Measurements from ENCODE around the gene HORMAD1.
"Not testable (repeated sequence)": the region's sequence is repeated elsewhere in the genome, so short reads cannot be mapped to it uniquely, and the experiment has no call there.

The HORMAD1 gene

DNA sequence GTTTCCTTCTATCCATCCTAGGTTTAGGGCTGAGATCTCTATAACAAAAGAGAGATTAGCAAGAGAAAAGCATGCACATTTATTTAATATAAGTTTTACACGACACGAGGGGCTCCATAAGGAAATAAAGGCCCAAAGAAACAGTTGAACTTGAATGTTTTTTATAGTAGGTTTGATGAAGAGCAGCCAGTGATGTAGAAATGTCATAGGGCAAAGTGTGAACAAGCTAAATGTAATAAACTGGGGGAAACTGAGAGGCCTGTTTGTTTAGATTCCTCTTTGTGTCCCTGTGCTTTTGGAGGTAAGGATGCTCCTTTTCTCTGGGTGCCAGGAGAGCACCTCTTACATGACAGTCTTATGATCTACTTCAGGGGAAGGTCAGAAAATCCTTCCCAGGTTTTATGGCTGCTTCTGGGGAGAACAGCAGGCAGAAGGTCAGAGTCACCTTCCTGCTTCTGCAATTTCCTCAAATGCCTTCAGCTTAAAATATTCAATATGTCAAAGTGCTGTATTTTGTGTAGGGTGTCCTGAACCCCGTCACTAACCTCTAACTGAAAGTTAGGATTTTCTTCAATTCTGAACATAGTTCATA is 9.5 kb upstream of the HORMAD1 start (continued):
- TF ChIP-seq, protein P1, sequence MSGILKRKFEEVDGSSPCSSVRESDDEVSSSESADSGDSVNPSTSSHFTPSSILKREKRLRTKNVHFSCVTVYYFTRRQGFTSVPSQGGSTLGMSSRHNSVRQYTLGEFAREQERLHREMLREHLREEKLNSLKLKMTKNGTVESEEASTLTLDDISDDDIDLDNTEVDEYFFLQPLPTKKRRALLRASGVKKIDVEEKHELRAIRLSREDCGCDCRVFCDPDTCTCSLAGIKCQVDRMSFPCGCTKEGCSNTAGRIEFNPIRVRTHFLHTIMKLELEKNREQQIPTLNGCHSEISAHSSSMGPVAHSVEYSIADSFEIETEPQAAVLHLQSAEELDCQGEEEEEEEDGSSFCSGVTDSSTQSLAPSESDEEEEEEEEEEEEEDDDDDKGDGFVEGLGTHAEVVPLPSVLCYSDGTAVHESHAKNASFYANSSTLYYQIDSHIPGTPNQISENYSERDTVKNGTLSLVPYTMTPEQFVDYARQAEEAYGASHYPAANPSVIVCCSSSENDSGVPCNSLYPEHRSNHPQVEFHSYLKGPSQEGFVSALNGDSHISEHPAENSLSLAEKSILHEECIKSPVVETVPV (CRISPR knock-in tag; IDR thresholded peaks at IDR 0.05) = no peak

DNA sequence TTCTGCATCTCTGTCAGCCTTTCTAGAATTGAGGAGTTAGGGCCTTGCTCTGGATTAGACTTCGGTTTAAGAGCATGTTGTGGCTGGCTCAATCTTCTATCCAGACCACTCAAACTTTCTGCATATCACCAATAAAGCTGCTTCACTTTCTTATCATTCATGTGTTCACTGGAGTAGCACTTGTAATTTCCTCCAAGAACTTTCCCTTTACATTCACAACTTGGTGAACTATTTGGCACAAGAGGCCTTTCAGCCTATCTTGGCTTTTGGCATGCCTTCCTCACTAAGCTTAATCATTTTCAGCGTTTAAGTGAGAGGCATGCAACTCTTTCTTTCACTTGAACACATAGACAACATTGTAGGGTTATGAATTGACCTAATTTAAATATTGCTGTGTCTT is 3.6 kb upstream of the HORMAD1 start:
- no peak for ATAC-seq
- TF ChIP-seq ISL1 (CRISPR knock-in tag; IDR thresholded peaks at IDR 0.05) (no peak), ZFP3 (CRISPR knock-in tag; IDR thresholded peaks at IDR 0.05) (no peak), ZNF565 (CRISPR knock-in tag; conservative IDR thresholded peaks at IDR 0.05; ENCODE audit: low read depth) (no peak)
- TF ChIP-seq, protein P2, sequence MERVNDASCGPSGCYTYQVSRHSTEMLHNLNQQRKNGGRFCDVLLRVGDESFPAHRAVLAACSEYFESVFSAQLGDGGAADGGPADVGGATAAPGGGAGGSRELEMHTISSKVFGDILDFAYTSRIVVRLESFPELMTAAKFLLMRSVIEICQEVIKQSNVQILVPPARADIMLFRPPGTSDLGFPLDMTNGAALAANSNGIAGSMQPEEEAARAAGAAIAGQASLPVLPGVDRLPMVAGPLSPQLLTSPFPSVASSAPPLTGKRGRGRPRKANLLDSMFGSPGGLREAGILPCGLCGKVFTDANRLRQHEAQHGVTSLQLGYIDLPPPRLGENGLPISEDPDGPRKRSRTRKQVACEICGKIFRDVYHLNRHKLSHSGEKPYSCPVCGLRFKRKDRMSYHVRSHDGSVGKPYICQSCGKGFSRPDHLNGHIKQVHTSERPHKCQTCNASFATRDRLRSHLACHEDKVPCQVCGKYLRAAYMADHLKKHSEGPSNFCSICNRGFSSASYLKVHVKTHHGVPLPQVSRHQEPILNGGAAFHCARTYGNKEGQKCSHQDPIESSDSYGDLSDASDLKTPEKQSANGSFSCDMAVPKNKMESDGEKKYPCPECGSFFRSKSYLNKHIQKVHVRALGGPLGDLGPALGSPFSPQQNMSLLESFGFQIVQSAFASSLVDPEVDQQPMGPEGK (CRISPR knock-in tag; IDR thresholded peaks at IDR 0.05; ENCODE audit: borderline replicate concordance) = no peak

DNA sequence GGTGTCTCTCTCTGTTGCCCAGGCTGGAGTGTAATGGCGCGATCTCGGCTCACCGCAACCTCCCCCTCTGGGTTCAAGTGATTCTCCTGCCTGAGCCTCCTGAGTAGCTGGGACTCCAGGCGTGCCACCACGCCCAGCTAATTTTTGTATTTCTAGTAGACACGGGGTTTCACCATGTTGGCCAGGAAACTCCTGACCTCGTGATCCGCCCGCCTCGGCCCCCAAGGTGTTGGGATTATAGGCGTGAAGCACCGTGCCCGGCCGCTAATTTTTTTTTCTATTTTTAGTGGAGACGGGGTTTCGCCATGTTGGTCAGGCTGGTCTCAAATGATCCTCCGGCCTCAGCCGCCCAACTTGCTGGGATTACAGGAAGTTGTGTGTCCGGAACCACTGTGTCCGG is 597 bp downstream of the HORMAD1 start:
- TF ChIP-seq ESRRG (CRISPR knock-in tag; IDR thresholded peaks at IDR 0.05) = no peak
- TF ChIP-seq BACH2 (CRISPR knock-in tag; IDR thresholded peaks at IDR 0.05; ENCODE audit: borderline replicate concordance) = no peak
- no peak for TF ChIP-seq ZNF8 (CRISPR knock-in tag; IDR thresholded peaks at IDR 0.05)
- no peak for TF ChIP-seq ZNF70 (CRISPR knock-in tag; IDR thresholded peaks at IDR 0.05)
- TF ChIP-seq OSR1 (CRISPR knock-in tag; IDR thresholded peaks at IDR 0.05) = no peak
- no peak for TF ChIP-seq ZC3H10 (CRISPR knock-in tag; IDR thresholded peaks at IDR 0.05)
- TF ChIP-seq, protein P2 (CRISPR knock-in tag; IDR thresholded peaks at IDR 0.05; ENCODE audit: borderline replicate concordance) = no peak
- no peak for TF ChIP-seq RARB (CRISPR knock-in tag; IDR thresholded peaks at IDR 0.05)

DNA sequence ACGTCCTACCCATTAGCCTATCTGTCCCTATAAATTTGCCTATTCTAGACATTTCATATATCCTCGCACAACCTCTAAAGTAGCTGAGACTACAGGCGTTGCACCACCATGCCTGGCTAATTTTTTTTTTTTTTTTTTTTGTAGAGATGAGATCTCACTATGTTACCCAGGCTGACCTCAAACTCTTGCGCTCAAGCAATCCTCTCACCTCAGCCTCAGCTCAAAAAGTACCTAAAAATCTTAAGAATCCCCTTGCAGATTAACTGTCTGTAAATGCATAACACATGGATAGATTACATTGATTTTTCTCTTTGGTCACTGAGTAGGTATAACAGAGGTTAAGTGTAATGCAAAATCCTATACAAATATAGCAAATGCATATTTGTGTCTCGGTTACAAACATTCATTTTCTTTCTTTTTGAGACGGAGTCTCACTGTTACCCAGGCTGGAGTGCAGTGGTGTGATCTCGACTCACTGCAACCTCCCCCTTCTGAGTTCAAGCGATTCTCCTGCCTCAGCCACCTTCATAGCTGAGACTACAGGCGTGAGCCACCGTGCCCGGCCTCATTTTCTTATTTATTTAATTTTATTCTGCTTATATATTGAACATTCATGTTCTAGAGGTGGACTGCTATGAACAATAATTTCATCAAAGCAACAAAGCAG is 2.3 kb downstream of the HORMAD1 start:
- no peak for ATAC-seq

More for the DNA sequence above, 597 bp downstream of the HORMAD1 start:
- ATAC-seq = no peak

DNA sequence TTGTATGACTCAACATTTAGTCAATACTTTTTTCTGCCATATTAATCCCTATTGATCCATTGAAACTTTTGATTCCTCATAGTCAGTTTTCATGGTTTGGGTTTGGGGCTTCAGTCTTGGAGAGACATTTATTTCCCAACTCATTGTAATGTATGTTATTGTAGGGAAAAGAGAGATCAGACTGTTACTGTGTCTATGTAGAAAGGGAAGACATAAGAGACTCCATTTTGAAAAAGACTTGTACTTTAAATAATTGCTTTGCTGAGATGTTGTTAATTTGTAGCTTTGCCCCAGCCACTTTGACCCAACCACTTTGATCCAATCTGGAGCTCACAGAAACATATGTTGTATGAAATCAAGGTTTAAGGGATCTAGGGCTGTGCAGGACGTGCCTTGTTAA is 11.7 kb downstream of the HORMAD1 start:
- ATAC-seq = not testable (repeated sequence)

More for the DNA sequence above, 2.3 kb downstream of the HORMAD1 start:
- TF ChIP-seq OSR1 (CRISPR knock-in tag; IDR thresholded peaks at IDR 0.05) (no peak), GLIS3 (CRISPR knock-in tag; IDR thresholded peaks at IDR 0.05) (no peak), ZNF70 (CRISPR knock-in tag; IDR thresholded peaks at IDR 0.05) (no peak), PPARA (CRISPR knock-in tag; IDR thresholded peaks at IDR 0.05; ENCODE audit: borderline replicate concordance) (no peak)

DNA sequence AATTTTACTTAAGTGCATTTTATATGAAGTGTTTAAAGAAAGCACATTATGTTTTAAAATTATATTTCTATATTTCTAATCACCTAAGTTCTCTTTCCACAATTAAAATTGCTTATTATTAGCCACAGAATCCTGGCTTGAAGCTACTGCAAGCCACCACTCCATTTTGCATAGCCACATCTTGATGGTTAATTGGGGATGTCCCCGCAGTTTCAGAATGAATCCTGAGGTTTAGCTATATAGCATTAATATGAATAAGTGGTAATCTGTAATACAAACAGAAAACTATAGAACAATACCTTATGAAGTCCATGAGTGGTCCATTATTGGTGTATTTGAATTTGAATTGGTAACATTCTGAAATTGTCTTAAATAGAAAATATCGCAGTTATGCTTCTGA is 12.1 kb downstream of the HORMAD1 start:
- no peak for ATAC-seq
- TF ChIP-seq TCF4 (CRISPR knock-in tag; IDR thresholded peaks at IDR 0.05; ENCODE audit: borderline replicate concordance) = no peak
- no peak for TF ChIP-seq OSR1 (CRISPR knock-in tag; IDR thresholded peaks at IDR 0.05)

DNA sequence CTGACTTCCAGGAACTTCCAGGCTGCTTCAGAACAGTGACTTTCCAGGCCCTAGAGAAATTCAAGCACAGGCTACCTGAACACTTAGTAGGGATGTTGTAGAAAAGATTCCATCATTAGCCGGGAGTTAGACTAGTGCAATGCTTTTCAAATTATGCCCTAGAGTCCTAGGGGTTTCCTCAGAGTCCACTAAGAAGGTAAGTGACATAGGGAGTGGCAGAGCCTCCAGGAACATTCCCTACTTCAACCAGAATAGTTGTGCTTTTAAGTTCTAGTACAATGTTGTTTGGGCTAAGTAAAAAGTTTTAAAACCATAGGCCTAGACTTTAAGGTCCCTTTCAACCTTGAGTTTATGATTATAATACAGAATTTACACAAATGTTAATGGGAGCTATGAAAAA is 14.6 kb downstream of the HORMAD1 start:
- ATAC-seq = no peak
- no peak for TF ChIP-seq ZFP30 (CRISPR knock-in tag; IDR thresholded peaks at IDR 0.05)
- no peak for TF ChIP-seq ZFP3 (CRISPR knock-in tag; IDR thresholded peaks at IDR 0.05)
- no peak for TF ChIP-seq CSDC2 (CRISPR knock-in tag; IDR thresholded peaks at IDR 0.05)
- TF ChIP-seq ISL1 (CRISPR knock-in tag; IDR thresholded peaks at IDR 0.05) = no peak
- no peak for TF ChIP-seq ZNF565 (CRISPR knock-in tag; conservative IDR thresholded peaks at IDR 0.05; ENCODE audit: low read depth)
- no peak for TF ChIP-seq ARNTL (CRISPR knock-in tag; IDR thresholded peaks at IDR 0.05; ENCODE audit: borderline replicate concordance, low read depth)
- TF ChIP-seq ZNF70 (CRISPR knock-in tag; IDR thresholded peaks at IDR 0.05) = no peak
- TF ChIP-seq, protein P3, sequence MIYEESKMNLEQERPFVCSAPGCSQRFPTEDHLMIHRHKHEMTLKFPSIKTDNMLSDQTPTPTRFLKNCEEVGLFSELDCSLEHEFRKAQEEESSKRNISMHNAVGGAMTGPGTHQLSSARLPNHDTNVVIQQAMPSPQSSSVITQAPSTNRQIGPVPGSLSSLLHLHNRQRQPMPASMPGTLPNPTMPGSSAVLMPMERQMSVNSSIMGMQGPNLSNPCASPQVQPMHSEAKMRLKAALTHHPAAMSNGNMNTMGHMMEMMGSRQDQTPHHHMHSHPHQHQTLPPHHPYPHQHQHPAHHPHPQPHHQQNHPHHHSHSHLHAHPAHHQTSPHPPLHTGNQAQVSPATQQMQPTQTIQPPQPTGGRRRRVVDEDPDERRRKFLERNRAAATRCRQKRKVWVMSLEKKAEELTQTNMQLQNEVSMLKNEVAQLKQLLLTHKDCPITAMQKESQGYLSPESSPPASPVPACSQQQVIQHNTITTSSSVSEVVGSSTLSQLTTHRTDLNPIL (CRISPR knock-in tag; IDR thresholded peaks at IDR 0.05; ENCODE audit: low read depth) = no peak
- no peak for TF ChIP-seq GLIS3 (CRISPR knock-in tag; IDR thresholded peaks at IDR 0.05)
- TF ChIP-seq, protein P4, sequence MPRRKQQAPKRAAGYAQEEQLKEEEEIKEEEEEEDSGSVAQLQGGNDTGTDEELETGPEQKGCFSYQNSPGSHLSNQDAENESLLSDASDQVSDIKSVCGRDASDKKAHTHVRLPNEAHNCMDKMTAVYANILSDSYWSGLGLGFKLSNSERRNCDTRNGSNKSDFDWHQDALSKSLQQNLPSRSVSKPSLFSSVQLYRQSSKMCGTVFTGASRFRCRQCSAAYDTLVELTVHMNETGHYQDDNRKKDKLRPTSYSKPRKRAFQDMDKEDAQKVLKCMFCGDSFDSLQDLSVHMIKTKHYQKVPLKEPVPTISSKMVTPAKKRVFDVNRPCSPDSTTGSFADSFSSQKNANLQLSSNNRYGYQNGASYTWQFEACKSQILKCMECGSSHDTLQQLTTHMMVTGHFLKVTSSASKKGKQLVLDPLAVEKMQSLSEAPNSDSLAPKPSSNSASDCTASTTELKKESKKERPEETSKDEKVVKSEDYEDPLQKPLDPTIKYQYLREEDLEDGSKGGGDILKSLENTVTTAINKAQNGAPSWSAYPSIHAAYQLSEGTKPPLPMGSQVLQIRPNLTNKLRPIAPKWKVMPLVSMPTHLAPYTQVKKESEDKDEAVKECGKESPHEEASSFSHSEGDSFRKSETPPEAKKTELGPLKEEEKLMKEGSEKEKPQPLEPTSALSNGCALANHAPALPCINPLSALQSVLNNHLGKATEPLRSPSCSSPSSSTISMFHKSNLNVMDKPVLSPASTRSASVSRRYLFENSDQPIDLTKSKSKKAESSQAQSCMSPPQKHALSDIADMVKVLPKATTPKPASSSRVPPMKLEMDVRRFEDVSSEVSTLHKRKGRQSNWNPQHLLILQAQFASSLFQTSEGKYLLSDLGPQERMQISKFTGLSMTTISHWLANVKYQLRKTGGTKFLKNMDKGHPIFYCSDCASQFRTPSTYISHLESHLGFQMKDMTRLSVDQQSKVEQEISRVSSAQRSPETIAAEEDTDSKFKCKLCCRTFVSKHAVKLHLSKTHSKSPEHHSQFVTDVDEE (CRISPR knock-in tag; IDR thresholded peaks at IDR 0.05) = no peak
